ENCODE results near the gene TSC22D2. TPM values are rescaled to one million over a fixed set of nuclear protein-coding genes. Genes with fewer than 3 reads are reported as not detected.
"Not testable (repeated sequence)": the region's sequence is repeated elsewhere in the genome, so short reads cannot be mapped to it uniquely, and the experiment has no call there.

The TSC22D2 gene
- total RNA-seq, 4 donors from 2014 or later: 13.2 to 19.5 (median 16.4) TPM

DNA sequence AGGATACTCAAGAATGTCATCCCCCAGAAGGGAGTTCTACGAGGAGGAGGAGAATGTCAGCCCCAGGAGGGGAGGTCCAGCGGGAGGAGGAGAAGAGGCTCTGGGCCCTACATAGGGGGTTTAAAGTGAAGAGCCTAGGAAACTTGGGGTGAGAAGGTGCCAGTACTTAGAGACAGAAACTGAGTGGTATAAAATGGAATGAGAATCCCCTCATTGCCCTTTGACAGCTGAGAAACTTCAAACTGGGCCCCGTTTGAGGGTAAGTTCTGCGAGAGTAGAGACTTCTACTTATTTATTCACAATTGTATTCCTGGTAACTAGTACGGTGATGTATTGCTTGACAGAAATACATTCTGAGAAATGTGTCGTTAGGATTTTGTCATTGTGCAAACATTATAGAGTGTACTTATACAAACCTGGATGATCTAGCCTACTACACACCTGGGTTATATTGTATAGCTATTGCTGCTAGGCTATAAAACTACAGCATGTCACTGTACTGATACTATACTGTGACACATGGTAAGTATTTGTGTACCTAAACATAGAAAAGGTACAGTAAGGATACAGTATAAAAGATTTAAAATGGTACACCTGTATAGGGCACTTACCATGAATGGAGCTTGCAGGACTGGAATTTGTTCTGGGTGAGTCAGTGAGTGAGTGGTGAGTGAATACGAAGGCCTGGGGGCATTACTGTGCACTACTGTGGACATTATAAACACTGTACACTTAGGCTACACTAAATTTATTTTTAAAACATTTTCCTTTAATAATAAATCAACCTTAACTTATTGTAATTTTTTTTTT lies 62.0 kb downstream of the TSC22D2 start:
- no peak overlapping the region for H3K27ac ChIP-seq
- whole genome bisulfite sequencing: 71% methylated on average over 7 of the region's 7 CpGs
- no peaks in the 10 kb centered on the region for H3K27me3 ChIP-seq
- H3K4me1 ChIP-seq: peaks cover 16% of the 10 kb centered on the region
- DNase-seq (ENCODE audit: low spot score in 2 of 2): no peak
- H3K9me3 ChIP-seq: no peaks in the 10 kb centered on the region
- H3K4me3 ChIP-seq: no peak overlapping the region
- no peaks in the 10 kb centered on the region for H3K36me3 ChIP-seq
- TF ChIP-seq POLR2A (IDR thresholded peaks at IDR 0.05) (no peak), CTCF (IDR thresholded peaks at IDR 0.05) (no peak), EP300 (IDR thresholded peaks at IDR 0.05) (no peak), POLR2AphosphoS5 (IDR thresholded peaks at IDR 0.05) (no peak)

GRCh38 chr3:150472421-150472820 lies 64.3 kb downstream of the TSC22D2 start:
- H3K9me3 ChIP-seq: no peaks in the 10 kb centered on the region
- H3K36me3 ChIP-seq: no peaks in the 10 kb centered on the region
- no peak for DNase-seq (ENCODE audit: low spot score in 2 of 2)
- peaks cover 16% of the 10 kb centered on the region for H3K4me1 ChIP-seq
- no peak overlapping the region for H3K4me3 ChIP-seq
- TF ChIP-seq POLR2A (IDR thresholded peaks at IDR 0.05) (no peak), CTCF (IDR thresholded peaks at IDR 0.05) (no peak), EP300 (IDR thresholded peaks at IDR 0.05) (no peak), POLR2AphosphoS5 (IDR thresholded peaks at IDR 0.05) (no peak)
- H3K27ac ChIP-seq: no peak overlapping the region
- H3K27me3 ChIP-seq: no peaks in the 10 kb centered on the region
- WGBS: 90% methylated on average over 1 of the region's 1 CpG

DNA sequence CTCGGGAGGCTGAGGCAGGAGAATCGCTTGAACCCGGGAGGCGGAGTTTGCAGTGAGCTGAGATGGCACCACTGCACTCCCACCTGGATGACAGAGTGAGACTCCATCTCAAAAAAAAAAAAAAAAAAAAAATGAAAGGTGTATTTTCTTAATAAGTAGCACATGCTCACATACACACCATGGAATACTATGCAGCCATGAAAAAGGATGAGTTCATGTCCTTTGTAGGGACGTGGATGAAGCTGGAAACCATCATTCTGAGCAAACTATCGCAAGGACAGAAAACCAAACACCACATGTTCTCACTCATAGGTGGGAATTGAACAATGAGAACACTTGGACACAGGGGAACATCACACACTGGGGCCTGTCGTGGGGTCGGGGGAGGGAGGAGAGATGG lies 65.1 kb downstream of the TSC22D2 start:
- H3K9me3 ChIP-seq; H3K4me3 ChIP-seq; H3K27me3 ChIP-seq; H3K27ac ChIP-seq; DNase-seq (ENCODE audit: low spot score in 2 of 2); H3K36me3 ChIP-seq: not testable (repeated sequence)
- peaks cover 16% of the 10 kb centered on the region for H3K4me1 ChIP-seq
- WGBS: 97% methylated on average over 8 of the region's 8 CpGs

GRCh38 chr3:150479370-150479769 lies 71.3 kb downstream of the TSC22D2 start:
- Histone ChIP-seq H3K36me3 (no peaks in the 10 kb centered on the region), H3K9me3 (no peaks in the 10 kb centered on the region), H3K4me3 (no peak overlapping the region), H3K27me3 (no peaks in the 10 kb centered on the region), H3K27ac (no peak overlapping the region), H3K4me1 (no peaks in the 10 kb centered on the region)
- no peak for TF ChIP-seq CTCF (IDR thresholded peaks at IDR 0.05)
- no peak for TF ChIP-seq EP300 (IDR thresholded peaks at IDR 0.05)
- no peak for TF ChIP-seq POLR2A (IDR thresholded peaks at IDR 0.05)
- TF ChIP-seq POLR2AphosphoS5 (IDR thresholded peaks at IDR 0.05): no peak
- DNase-seq (ENCODE audit: low spot score in 2 of 2): no peak

GRCh38 chr3:150480877-150481276 lies 72.8 kb downstream of the TSC22D2 start:
- H3K36me3 ChIP-seq: no peaks in the 10 kb centered on the region
- no peaks in the 10 kb centered on the region for H3K9me3 ChIP-seq
- H3K27me3 ChIP-seq: no peaks in the 10 kb centered on the region
- TF ChIP-seq POLR2A (IDR thresholded peaks at IDR 0.05): no peak
- no peak for TF ChIP-seq EP300 (IDR thresholded peaks at IDR 0.05)
- TF ChIP-seq POLR2AphosphoS5 (IDR thresholded peaks at IDR 0.05): no peak
- no peak for TF ChIP-seq CTCF (IDR thresholded peaks at IDR 0.05)
- no peaks in the 10 kb centered on the region for H3K4me1 ChIP-seq
- no peak overlapping the region for H3K27ac ChIP-seq
- no peak for DNase-seq (ENCODE audit: low spot score in 2 of 2)
- no peak overlapping the region for H3K4me3 ChIP-seq

- no peak overlapping the region for H3K27ac ChIP-seq
- H3K27me3 ChIP-seq: no peaks in the 10 kb centered on the region
- no peaks in the 10 kb centered on the region for H3K9me3 ChIP-seq
- no peaks in the 10 kb centered on the region for H3K4me1 ChIP-seq
- no peak overlapping the region for H3K4me3 ChIP-seq
- H3K36me3 ChIP-seq: no peaks in the 10 kb centered on the region
- TF ChIP-seq POLR2A (IDR thresholded peaks at IDR 0.05): no peak
- no peak for TF ChIP-seq EP300 (IDR thresholded peaks at IDR 0.05)
- TF ChIP-seq CTCF (IDR thresholded peaks at IDR 0.05): no peak
- TF ChIP-seq POLR2AphosphoS5 (IDR thresholded peaks at IDR 0.05): no peak
- DNase-seq (ENCODE audit: low spot score in 2 of 2): no peak
Observed at GRCh38 chr3:150483226-150483625, 75.1 kb downstream of the TSC22D2 start.
